HEK293 (cell line): ENCODE data around the gene DHRS11.

Source experiments
- CTCF ChIA-PET: fragments of 350-600 bp; formaldehyde crosslinking; extraction: SDS; loops from one replicate; lab custom pipeline; 2021; ENCODE audit warnings: antibody characterized with exemption; lab: Yijun Ruan, JAX
- POLR2A ChIA-PET: fragments of 300-600 bp; formaldehyde crosslinking; extraction: SDS; loops from one replicate; lab custom pipeline; 2020; ENCODE audit warnings: antibody characterized with exemption, inconsistent platforms; lab: Yijun Ruan, JAX
- H3K27ac ChIP-seq: fragments of 200-500 bp; sonication (Bioruptor generic); 2 replicates; pipeline ENCODE4 v1.5.1; 2014; ENCODE audit warnings: low read depth, low read length, control low read depth, inconsistent platforms; ENCODE audit errors: extremely low read depth
- H3K36me3 ChIP-seq, 2 experiments: fragments of 200-500 bp in 1 of 2; sonication (Bioruptor generic) in 1 of 2; 1 replicate in 1 of 2; 2 replicates in 1 of 2; pipeline ENCODE4 v1.5.1; 2014 to 2017; ENCODE audit warnings: inconsistent platforms in 2 of 2, low read length in 2 of 2; ENCODE audit not compliant: control insufficient read depth in 2 of 2, insufficient read depth in 1 of 2
- H3K4me1 ChIP-seq: fragments of 200-500 bp; sonication (Bioruptor generic); 2 replicates; pipeline ENCODE4 v1.5.1; 2014; ENCODE audit warnings: mild to moderate bottlenecking, low read length, inconsistent platforms; ENCODE audit not compliant: control insufficient read depth, insufficient read depth
- H3K4me3 ChIP-seq: 2 replicates; pipeline ENCODE4 v1.5.1; 2011; ENCODE audit warnings: low read depth, mild to moderate bottlenecking, control low read depth, low read length, moderate library complexity
- H3K9me3 ChIP-seq: fragments of 200-500 bp; sonication (Bioruptor generic); 2 replicates; pipeline ENCODE4 v1.5.1; 2014; ENCODE audit warnings: low read depth, low read length, inconsistent platforms; ENCODE audit not compliant: control insufficient read depth, insufficient read depth
- GFI1B ChIP-seq: fragments of 450-650 bp; formaldehyde crosslinking; IDR thresholded peaks from 2 replicates; pipeline ENCODE4 v1.5.1; 2016; ENCODE audit warnings: missing biosample characterization, missing genetic modification characterization
- GLI4 ChIP-seq: fragments of 450-650 bp; formaldehyde crosslinking; IDR thresholded peaks from 2 replicates; pipeline ENCODE4 v1.5.1; 2016; ENCODE audit warnings: missing biosample characterization, missing genetic modification characterization
- MEIS1 ChIP-seq: sonication (generic); formaldehyde crosslinking; IDR thresholded peaks from 2 replicates; pipeline ENCODE4 v1.8.1; 2022; ENCODE audit warnings: missing genetic modification reagents, mild to moderate bottlenecking, borderline replicate concordance
- ZBTB17 ChIP-seq: fragments of 450-650 bp; formaldehyde crosslinking; IDR thresholded peaks from 2 replicates; pipeline ENCODE4 v1.5.1; 2016; ENCODE audit warnings: missing biosample characterization, missing genetic modification characterization
- ZBTB48 ChIP-seq: fragments of 450-650 bp; formaldehyde crosslinking; IDR thresholded peaks from 2 replicates; pipeline ENCODE4 v1.5.1; 2016; ENCODE audit warnings: missing biosample characterization, missing genetic modification characterization
- ZBTB8A ChIP-seq: fragments of 450-650 bp; formaldehyde crosslinking; IDR thresholded peaks from 2 replicates; pipeline ENCODE4 v1.5.1; 2016; ENCODE audit warnings: missing biosample characterization, missing genetic modification characterization
- ZNF174 ChIP-seq: fragments of 450-650 bp; formaldehyde crosslinking; IDR thresholded peaks from 2 replicates; pipeline ENCODE4 v1.5.0; 2017; ENCODE audit warnings: missing biosample characterization, mild to moderate bottlenecking, missing genetic modification characterization
- ZNF324 ChIP-seq: fragments of 450-650 bp; formaldehyde crosslinking; IDR thresholded peaks from 2 replicates; pipeline ENCODE4 v1.5.1; 2016; ENCODE audit warnings: missing biosample characterization, missing genetic modification characterization
- ZNF341 ChIP-seq: fragments of 450-650 bp; formaldehyde crosslinking; IDR thresholded peaks from 2 replicates; pipeline ENCODE4; 2016; ENCODE audit warnings: low read depth, missing biosample characterization, missing genetic modification characterization
- ZNF426 ChIP-seq: fragments of 450-650 bp; formaldehyde crosslinking; IDR thresholded peaks from 2 replicates; pipeline ENCODE4 v1.5.1; 2017; ENCODE audit warnings: missing biosample characterization, missing genetic modification characterization, mild to moderate bottlenecking, inconsistent platforms, moderate library complexity
- ZNF48 ChIP-seq: fragments of 450-650 bp; formaldehyde crosslinking; IDR thresholded peaks from 2 replicates; pipeline ENCODE4 v1.5.1; 2016; ENCODE audit warnings: missing biosample characterization, missing genetic modification characterization
- ZNF530 ChIP-seq: fragments of 450-650 bp; formaldehyde crosslinking; IDR thresholded peaks from 2 replicates; pipeline ENCODE4 v1.5.1; 2016; ENCODE audit warnings: low read depth, missing biosample characterization, missing genetic modification characterization
- ZNF544 ChIP-seq: fragments of 450-650 bp; formaldehyde crosslinking; IDR thresholded peaks from 2 replicates; pipeline ENCODE4 v1.5.0; 2017; ENCODE audit warnings: missing biosample characterization, missing genetic modification characterization
- ZNF654 ChIP-seq: fragments of 450-650 bp; formaldehyde crosslinking; IDR thresholded peaks from 2 replicates; pipeline ENCODE4 v1.5.1; 2016; ENCODE audit warnings: low read depth, missing biosample characterization, missing genetic modification characterization
- ZNF707 ChIP-seq: fragments of 450-650 bp; formaldehyde crosslinking; IDR thresholded peaks from 2 replicates; pipeline ENCODE4 v1.5.1; 2016; ENCODE audit warnings: missing biosample characterization, missing genetic modification characterization
- ZNF747 ChIP-seq: fragments of 450-650 bp; formaldehyde crosslinking; IDR thresholded peaks from 2 replicates; pipeline ENCODE4 v1.5.1; 2016; ENCODE audit warnings: missing biosample characterization, missing genetic modification characterization
- ZNF791 ChIP-seq: fragments of 450-650 bp; formaldehyde crosslinking; IDR thresholded peaks from 2 replicates; pipeline ENCODE4 v1.5.1; 2016; ENCODE audit warnings: missing biosample characterization, missing genetic modification characterization
- ZNF792 ChIP-seq: fragments of 450-650 bp; formaldehyde crosslinking; IDR thresholded peaks from 2 replicates; pipeline ENCODE4 v1.5.1; 2016; ENCODE audit warnings: missing biosample characterization, missing genetic modification characterization
- TF ChIP-seq, protein P1 (sequence below): fragments of 450-650 bp; formaldehyde crosslinking; IDR thresholded peaks from 2 replicates; pipeline ENCODE4; 2016; ENCODE audit warnings: missing biosample characterization, missing genetic modification characterization
- TF ChIP-seq, protein P2 (sequence below): fragments of 450-650 bp; formaldehyde crosslinking; IDR thresholded peaks from 2 replicates; pipeline ENCODE4 v1.5.0; 2017; ENCODE audit warnings: missing biosample characterization, missing genetic modification characterization, borderline replicate concordance
- TF ChIP-seq, protein P3 (sequence below): fragments of 450-650 bp; IDR thresholded peaks from 2 replicates; pipeline ENCODE4 v1.5.1; 2018; ENCODE audit warnings: missing biosample characterization, missing genetic modification characterization
- TF ChIP-seq, protein P4 (sequence below): fragments of 450-650 bp; formaldehyde crosslinking; IDR thresholded peaks from 2 replicates; pipeline ENCODE4 v1.5.1; 2016; ENCODE audit warnings: missing biosample characterization, missing genetic modification characterization
- TF ChIP-seq, protein P5 (sequence below): fragments of 450-650 bp; formaldehyde crosslinking; IDR thresholded peaks from 2 replicates; pipeline ENCODE4 v1.5.1; 2016; ENCODE audit warnings: missing biosample characterization, missing genetic modification characterization, borderline replicate concordance

The DHRS11 gene

DNA sequence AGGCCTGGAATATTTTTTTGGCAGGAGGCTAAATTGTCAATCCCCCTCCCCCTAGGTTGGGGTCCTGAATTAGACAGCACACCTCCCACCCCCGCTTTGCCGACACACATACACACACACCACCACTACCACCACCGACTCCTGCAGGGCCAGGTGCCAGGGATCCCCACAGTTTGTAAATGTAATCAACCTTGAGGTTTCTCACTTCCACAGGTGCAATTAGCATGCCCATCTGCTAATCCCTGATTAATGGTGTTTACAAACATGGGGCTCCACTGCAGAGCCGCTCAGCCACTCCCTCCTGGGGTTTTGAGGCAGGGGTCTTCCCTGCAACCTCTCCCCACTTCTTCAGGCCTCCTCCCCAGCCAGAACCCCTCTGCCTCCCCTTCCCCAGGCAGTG lies 21.5 kb downstream of the DHRS11 start (continued):
- TF ChIP-seq ZNF530 (no peak), ZNF324 (tag by site-specific recombination) (no peak), ZBTB8A (no peak), ZBTB17 (tag by site-specific recombination) (no peak), ZNF174 (tag by site-specific recombination) (no peak), GFI1B (tag by site-specific recombination) (no peak), ZBTB48 (no peak), GLI4 (tag by site-specific recombination) (no peak)
- TF ChIP-seq, protein P1, sequence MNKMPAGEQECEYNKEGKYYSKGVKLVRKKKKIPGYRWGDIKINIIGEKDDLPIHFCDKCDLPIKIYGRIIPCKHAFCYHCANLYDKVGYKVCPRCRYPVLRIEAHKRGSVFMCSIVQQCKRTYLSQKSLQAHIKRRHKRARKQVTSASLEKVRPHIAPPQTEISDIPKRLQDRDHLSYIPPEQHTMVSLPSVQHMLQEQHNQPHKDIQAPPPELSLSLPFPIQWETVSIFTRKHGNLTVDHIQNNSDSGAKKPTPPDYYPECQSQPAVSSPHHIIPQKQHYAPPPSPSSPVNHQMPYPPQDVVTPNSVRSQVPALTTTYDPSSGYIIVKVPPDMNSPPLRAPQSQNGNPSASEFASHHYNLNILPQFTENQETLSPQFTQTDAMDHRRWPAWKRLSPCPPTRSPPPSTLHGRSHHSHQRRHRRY, result no peak
- TF ChIP-seq, protein P2, sequence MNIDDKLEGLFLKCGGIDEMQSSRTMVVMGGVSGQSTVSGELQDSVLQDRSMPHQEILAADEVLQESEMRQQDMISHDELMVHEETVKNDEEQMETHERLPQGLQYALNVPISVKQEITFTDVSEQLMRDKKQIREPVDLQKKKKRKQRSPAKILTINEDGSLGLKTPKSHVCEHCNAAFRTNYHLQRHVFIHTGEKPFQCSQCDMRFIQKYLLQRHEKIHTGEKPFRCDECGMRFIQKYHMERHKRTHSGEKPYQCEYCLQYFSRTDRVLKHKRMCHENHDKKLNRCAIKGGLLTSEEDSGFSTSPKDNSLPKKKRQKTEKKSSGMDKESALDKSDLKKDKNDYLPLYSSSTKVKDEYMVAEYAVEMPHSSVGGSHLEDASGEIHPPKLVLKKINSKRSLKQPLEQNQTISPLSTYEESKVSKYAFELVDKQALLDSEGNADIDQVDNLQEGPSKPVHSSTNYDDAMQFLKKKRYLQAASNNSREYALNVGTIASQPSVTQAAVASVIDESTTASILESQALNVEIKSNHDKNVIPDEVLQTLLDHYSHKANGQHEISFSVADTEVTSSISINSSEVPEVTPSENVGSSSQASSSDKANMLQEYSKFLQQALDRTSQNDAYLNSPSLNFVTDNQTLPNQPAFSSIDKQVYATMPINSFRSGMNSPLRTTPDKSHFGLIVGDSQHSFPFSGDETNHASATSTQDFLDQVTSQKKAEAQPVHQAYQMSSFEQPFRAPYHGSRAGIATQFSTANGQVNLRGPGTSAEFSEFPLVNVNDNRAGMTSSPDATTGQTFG (tag by site-specific recombination), result no peak

DNA sequence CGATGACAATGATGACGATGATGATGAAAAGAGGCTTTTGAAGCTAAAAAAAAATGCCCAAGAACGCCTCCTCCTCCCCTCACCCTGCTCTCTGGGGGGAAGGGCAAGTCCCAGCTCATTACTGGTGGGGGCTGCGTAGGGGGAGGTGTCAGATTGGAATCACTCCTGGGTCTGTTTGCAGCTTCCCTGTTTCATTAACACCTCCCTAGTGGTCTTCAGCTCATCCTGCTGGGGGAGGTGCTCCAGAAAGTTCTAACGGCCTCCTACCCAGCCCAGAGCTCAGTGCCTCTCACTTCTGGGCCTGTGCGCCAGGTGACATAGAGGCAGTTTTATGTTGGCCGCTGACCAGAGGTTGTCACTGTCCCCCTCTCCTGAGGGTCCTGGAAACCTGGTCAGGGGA lies 22.4 kb downstream of the DHRS11 start:
- Histone ChIP-seq H3K9me3 (no peaks in the 10 kb centered on the region), H3K4me1 (no peaks in the 10 kb centered on the region; the same call in 1 of the 2 replicates), H3K4me3 (no peak overlapping the region), H3K36me3 (no peaks in the 10 kb centered on the region; a peak in 1 of 3 replicates), H3K27ac (no peak overlapping the region)
- ChIA-PET POLR2A (interaction anchor here (1.4 kb wide), 2 partner anchors 11 to 13 kb away, joined by 4 to 7 read pairs; partner anchors contain the start of gene MRM1), CTCF (interaction anchor here (0.7 to 1.5 kb wide), 3 partner anchors 11 to 18 kb away, joined by 3 to 5 read pairs (median 5); no protein-coding TSS in a partner anchor)
- peak; percentile 40; the same call in 1 of the 2 replicates for TF ChIP-seq ZNF341 (tag by site-specific recombination)
- no peak for TF ChIP-seq ZNF747
- TF ChIP-seq, protein P3, sequence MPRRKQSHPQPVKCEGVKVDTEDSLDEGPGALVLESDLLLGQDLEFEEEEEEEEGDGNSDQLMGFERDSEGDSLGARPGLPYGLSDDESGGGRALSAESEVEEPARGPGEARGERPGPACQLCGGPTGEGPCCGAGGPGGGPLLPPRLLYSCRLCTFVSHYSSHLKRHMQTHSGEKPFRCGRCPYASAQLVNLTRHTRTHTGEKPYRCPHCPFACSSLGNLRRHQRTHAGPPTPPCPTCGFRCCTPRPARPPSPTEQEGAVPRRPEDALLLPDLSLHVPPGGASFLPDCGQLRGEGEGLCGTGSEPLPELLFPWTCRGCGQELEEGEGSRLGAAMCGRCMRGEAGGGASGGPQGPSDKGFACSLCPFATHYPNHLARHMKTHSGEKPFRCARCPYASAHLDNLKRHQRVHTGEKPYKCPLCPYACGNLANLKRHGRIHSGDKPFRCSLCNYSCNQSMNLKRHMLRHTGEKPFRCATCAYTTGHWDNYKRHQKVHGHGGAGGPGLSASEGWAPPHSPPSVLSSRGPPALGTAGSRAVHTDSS (tag by site-specific recombination), result peak; percentile 69; the same call in 1 of the 2 replicates

DNA sequence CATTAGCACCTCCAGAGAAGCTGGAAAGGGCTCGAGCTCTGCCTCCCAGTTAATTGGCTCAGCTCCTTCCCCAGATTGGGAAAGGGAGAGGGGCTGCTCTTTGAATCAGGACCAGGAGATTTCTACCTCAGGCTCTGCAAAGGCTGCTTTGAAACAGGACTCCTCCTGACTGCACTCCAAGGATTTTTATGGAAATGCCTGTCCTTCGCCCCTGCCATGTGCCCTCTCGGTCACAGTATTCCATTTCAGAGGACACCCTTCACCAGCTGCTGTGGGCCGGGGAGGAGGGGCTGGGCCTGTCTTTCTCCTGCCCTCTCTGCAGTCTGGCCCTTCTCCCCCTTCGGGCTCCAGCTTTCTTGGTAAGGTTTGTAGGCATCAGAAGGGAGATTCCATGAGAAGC lies 23.3 kb downstream of the DHRS11 start:
- CTCF ChIA-PET, result interaction anchor here (1.0 to 3.0 kb wide), 4 partner anchors 10 to 14 kb away, joined by 4 to 14 read pairs (median 4); partner anchors contain the start of gene MRM1
- TF ChIP-seq, protein P4, sequence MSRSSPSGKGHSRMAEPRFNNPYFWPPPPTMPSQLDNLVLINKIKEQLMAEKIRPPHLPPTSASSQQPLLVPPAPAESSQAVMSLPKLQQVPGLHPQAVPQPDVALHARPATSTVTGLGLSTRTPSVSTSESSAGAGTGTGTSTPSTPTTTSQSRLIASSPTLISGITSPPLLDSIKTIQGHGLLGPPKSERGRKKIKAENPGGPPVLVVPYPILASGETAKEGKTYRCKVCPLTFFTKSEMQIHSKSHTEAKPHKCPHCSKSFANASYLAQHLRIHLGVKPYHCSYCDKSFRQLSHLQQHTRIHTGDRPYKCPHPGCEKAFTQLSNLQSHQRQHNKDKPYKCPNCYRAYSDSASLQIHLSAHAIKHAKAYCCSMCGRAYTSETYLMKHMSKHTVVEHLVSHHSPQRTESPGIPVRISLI, result no peak
- no peak for TF ChIP-seq ZNF426 (tag by site-specific recombination)
- no peak for TF ChIP-seq ZNF544 (tag by site-specific recombination)
- TF ChIP-seq ZNF654 (tag by site-specific recombination), result no peak
- no peak for TF ChIP-seq ZNF792 (tag by site-specific recombination)
- no peak for TF ChIP-seq MEIS1 (CRISPR knock-in tag)
- TF ChIP-seq ZNF707 (tag by site-specific recombination), result no peak
- TF ChIP-seq, protein P5, sequence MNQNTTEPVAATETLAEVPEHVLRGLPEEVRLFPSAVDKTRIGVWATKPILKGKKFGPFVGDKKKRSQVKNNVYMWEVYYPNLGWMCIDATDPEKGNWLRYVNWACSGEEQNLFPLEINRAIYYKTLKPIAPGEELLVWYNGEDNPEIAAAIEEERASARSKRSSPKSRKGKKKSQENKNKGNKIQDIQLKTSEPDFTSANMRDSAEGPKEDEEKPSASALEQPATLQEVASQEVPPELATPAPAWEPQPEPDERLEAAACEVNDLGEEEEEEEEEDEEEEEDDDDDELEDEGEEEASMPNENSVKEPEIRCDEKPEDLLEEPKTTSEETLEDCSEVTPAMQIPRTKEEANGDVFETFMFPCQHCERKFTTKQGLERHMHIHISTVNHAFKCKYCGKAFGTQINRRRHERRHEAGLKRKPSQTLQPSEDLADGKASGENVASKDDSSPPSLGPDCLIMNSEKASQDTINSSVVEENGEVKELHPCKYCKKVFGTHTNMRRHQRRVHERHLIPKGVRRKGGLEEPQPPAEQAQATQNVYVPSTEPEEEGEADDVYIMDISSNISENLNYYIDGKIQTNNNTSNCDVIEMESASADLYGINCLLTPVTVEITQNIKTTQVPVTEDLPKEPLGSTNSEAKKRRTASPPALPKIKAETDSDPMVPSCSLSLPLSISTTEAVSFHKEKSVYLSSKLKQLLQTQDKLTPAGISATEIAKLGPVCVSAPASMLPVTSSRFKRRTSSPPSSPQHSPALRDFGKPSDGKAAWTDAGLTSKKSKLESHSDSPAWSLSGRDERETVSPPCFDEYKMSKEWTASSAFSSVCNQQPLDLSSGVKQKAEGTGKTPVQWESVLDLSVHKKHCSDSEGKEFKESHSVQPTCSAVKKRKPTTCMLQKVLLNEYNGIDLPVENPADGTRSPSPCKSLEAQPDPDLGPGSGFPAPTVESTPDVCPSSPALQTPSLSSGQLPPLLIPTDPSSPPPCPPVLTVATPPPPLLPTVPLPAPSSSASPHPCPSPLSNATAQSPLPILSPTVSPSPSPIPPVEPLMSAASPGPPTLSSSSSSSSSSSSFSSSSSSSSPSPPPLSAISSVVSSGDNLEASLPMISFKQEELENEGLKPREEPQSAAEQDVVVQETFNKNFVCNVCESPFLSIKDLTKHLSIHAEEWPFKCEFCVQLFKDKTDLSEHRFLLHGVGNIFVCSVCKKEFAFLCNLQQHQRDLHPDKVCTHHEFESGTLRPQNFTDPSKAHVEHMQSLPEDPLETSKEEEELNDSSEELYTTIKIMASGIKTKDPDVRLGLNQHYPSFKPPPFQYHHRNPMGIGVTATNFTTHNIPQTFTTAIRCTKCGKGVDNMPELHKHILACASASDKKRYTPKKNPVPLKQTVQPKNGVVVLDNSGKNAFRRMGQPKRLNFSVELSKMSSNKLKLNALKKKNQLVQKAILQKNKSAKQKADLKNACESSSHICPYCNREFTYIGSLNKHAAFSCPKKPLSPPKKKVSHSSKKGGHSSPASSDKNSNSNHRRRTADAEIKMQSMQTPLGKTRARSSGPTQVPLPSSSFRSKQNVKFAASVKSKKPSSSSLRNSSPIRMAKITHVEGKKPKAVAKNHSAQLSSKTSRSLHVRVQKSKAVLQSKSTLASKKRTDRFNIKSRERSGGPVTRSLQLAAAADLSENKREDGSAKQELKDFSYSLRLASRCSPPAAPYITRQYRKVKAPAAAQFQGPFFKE (tag by site-specific recombination), result no peak
- no peak for TF ChIP-seq ZNF791 (tag by site-specific recombination)
- TF ChIP-seq ZNF48 (tag by site-specific recombination), result no peak

More for the DNA sequence above, 23.3 kb downstream of the DHRS11 start:
- no peaks in the 10 kb centered on the region for H3K9me3 ChIP-seq
- no peaks in the 10 kb centered on the region; a peak in 1 of 3 replicates for H3K36me3 ChIP-seq
- no peak overlapping the region for H3K27ac ChIP-seq
- H3K4me1 ChIP-seq, result no peaks in the 10 kb centered on the region; the same call in 1 of the 2 replicates
- POLR2A ChIA-PET, result interaction anchor here (1.4 to 1.5 kb wide), 2 partner anchors 11 to 12 kb away, joined by 4 read pairs; no protein-coding TSS in a partner anchor
- no peak overlapping the region for H3K4me3 ChIP-seq
